ENCODE results near the gene GNAT2. TPM values are rescaled to one million over a fixed set of nuclear protein-coding genes. Genes with fewer than 3 reads are reported as not detected.
A peak's percentile ranks its signal among the peaks of the same experiment; 100 is the strongest.

Gene GNAT2
- total RNA-seq, 1 donor = 0.43 TPM

DNA sequence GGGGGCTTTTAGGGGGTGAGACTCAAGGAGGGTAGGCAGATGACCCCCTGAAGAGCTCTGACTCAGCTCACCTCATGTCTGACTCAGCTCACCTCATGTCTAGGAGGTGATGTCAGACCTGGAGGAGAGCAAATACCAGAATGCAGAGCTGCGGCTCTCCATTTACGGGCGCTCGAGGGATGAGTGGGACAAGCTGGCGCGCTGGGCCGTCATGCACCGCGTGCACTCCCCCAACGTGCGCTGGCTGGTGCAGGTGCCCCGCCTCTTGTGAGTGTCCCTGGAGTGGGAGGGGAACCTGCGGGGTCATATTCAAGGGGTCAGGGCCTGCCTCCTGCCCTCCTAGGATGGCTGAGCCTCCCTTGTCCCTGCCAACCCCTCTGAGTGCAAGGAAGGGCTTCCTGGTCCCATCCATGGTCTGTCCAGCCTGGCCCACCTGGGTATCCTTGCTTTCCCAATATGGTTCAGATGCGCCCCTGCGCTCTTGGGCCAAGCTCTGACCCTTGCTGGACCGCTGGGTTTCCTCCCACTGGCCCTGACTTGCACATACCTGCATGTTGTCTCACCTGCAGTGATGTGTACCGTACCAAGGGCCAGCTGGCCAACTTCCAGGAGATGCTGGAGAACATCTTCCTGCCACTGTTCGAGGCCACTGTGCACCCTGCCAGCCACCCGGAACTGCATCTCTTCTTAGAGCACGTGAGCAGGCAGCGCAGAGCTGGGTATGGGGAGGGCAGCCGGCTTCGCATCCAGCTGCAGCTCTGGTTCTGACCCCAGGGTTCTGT is 9.3 kb upstream of the GNAT2 start:
- TF ChIP-seq CTCF (IDR thresholded peaks at IDR 0.05; ENCODE audit: insufficient read depth, low read depth, low read length) = no peak
- H3K4me3 ChIP-seq (ENCODE audit: low read depth, low read length) = no peak overlapping the region
- no peak for DNase-seq (ENCODE audit: low read depth)

GRCh38 chr1:109627692-109628399 is 8.4 kb upstream of the GNAT2 start:
- TF ChIP-seq CTCF (IDR thresholded peaks at IDR 0.05; ENCODE audit: insufficient read depth, low read depth, low read length) = no peak
- DNase-seq (ENCODE audit: low read depth) = no peak
- no peak overlapping the region for H3K4me3 ChIP-seq (ENCODE audit: low read depth, low read length)

GRCh38 chr1:109626682-109627408 is 7.4 kb upstream of the GNAT2 start:
- H3K4me3 ChIP-seq (ENCODE audit: low read depth, low read length) = no peak overlapping the region
- TF ChIP-seq CTCF (IDR thresholded peaks at IDR 0.05; ENCODE audit: insufficient read depth, low read depth, low read length) = no peak
- no peak for DNase-seq (ENCODE audit: low read depth)

GRCh38 chr1:109625601-109626560 is 6.5 kb upstream of the GNAT2 start:
- no peak overlapping the region for H3K4me3 ChIP-seq (ENCODE audit: low read depth, low read length)
- no peak for TF ChIP-seq CTCF (IDR thresholded peaks at IDR 0.05; ENCODE audit: insufficient read depth, low read depth, low read length)
- peak; percentile 15 for DNase-seq (ENCODE audit: low read depth)

GRCh38 chr1:109625176-109625575 is 5.8 kb upstream of the GNAT2 start:
- DNase-seq (ENCODE audit: low read depth) = no peak
- H3K4me3 ChIP-seq (ENCODE audit: low read depth, low read length) = no peak overlapping the region
- TF ChIP-seq CTCF (IDR thresholded peaks at IDR 0.05; ENCODE audit: insufficient read depth, low read depth, low read length) = no peak

All from fibroblast of villous mesenchyme (primary cell).